Endometrial microvascular endothelial cells (primary cell): ENCODE data around the gene FXYD1. TPM values are rescaled to one million over a fixed set of nuclear protein-coding genes. Genes with fewer than 3 reads are reported as not detected.
"Not testable (repeated sequence)": the region's sequence is repeated elsewhere in the genome, so short reads cannot be mapped to it uniquely, and the experiment has no call there.

ENCODE experiments used
- in situ Hi-C: cut with HindIII; loops from 2 replicates; pipeline ENCODE4 v1.10.0; 2017; ENCODE audit warnings: low sequenced_read_pairs, low pct_unique_long_range_greater_than_20kb; ENCODE audit errors: inconsistent ontology term
- total RNA-seq: library from RNA; depleted of rRNA; stranded (reverse); fragments of >200 nt; gene quantifications from one replicate; pipeline ENCODE4 v1.2.3, GENCODE V29; 2015; ENCODE audit errors: inconsistent ontology term

Gene FXYD1
- total RNA-seq, 1 donor from 2014 or later, result not detected

GRCh38 chr19:35122687-35123551 lies 15.7 kb upstream of the FXYD1 start:
- in situ Hi-C loops, result no loop called here

- in situ Hi-C loops, result no loop called here
These were observed 15.1 kb upstream of the FXYD1 start for GRCh38 chr19:35123573-35123972.

- in situ Hi-C loops, result no loop called here
These were observed 14.2 kb upstream of the FXYD1 start for GRCh38 chr19:35124098-35125060.

- in situ Hi-C loops, result no loop called here
These were observed 13.3 kb upstream of the FXYD1 start for GRCh38 chr19:35125270-35125717.

GRCh38 chr19:35125749-35126623 lies 12.6 kb upstream of the FXYD1 start:
- in situ Hi-C loops, result no loop called here

- in situ Hi-C loops, result no loop called here
These were observed 12.0 kb upstream of the FXYD1 start for GRCh38 chr19:35126624-35126959.

GRCh38 chr19:35127871-35128270 lies 10.8 kb upstream of the FXYD1 start:
- in situ Hi-C loops, result no loop called here

- in situ Hi-C loops, result no loop called here
These were observed 10.1 kb upstream of the FXYD1 start for GRCh38 chr19:35128398-35129057.

- in situ Hi-C loops, result not testable (repeated sequence)
These were observed 8.8 kb upstream of the FXYD1 start for GRCh38 chr19:35129724-35130274.

GRCh38 chr19:35130761-35131720 lies 7.6 kb upstream of the FXYD1 start:
- in situ Hi-C loops, result no loop called here

GRCh38 chr19:35132254-35132653 lies 6.4 kb upstream of the FXYD1 start:
- in situ Hi-C loops, result no loop called here

GRCh38 chr19:35133826-35134225 lies 4.8 kb upstream of the FXYD1 start:
- in situ Hi-C loops, result no loop called here

GRCh38 chr19:35134601-35135242 lies 3.9 kb upstream of the FXYD1 start, which contains the start of gene LGI4:
TSS of gene LGI4 (minus strand) at chr19:35135059. CDS start at chr19:35134680, 379 bp downstream.
- in situ Hi-C loops, result no loop called here

- in situ Hi-C loops, result no loop called here
These were observed 3.2 kb upstream of the FXYD1 start for GRCh38 chr19:35135389-35135909.

GRCh38 chr19:35136231-35136630 lies 2.4 kb upstream of the FXYD1 start:
- in situ Hi-C loops, result no loop called here

- in situ Hi-C loops, result no loop called here
These were observed 1.5 kb upstream of the FXYD1 start for GRCh38 chr19:35136977-35137702.
